ENCODE results near the gene NNAT.

DNA sequence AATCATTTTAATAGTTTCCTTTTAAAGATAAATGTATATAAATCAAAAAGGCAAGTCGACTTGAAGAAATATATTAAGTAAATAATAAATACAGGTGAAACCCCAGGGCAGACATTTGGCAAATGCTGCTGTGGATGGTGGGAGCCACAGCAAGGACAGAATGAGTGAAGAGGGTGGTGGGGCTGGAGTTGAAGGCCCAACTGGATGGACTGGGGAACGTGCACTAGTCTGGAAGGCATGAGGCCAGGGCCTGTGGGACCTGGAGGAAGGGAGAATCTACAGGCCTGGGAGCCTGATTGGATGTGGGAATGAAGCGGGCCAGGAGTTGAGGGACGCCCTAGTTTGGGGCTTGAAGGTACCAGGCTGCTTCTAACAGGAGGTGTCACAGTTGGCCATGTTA lies 37.3 kb downstream of the NNAT start:
- TF ChIP-seq CTCF (IDR thresholded peaks at IDR 0.05) (no peak), POLR2A (IDR thresholded peaks at IDR 0.05) (no peak)
